ENCODE data around the gene PDE11A.

The PDE11A gene

GRCh38 chr2:177710889-177711288 is 361.7 kb downstream of the PDE11A start:
- TF ChIP-seq CTCF (IDR thresholded peaks at IDR 0.05) (no peak), ZFX (IDR thresholded peaks at IDR 0.05; ENCODE audit: borderline replicate concordance) (no peak)

GRCh38 chr2:177709986-177710401 is 362.6 kb downstream of the PDE11A start:
- no peak overlapping the region for H3K27ac ChIP-seq
- TF ChIP-seq ZFX (IDR thresholded peaks at IDR 0.05; ENCODE audit: borderline replicate concordance) (no peak), CTCF (IDR thresholded peaks at IDR 0.05) (no peak)

More at GRCh38 chr2:177710889-177711288, 361.7 kb downstream of the PDE11A start:
- no peak overlapping the region for H3K27ac ChIP-seq

GRCh38 chr2:177708660-177709444 is 363.7 kb downstream of the PDE11A start:
- no peak overlapping the region for H3K27ac ChIP-seq
- TF ChIP-seq ZFX (IDR thresholded peaks at IDR 0.05; ENCODE audit: borderline replicate concordance) (no peak), CTCF (IDR thresholded peaks at IDR 0.05) (no peak)

- H3K27ac ChIP-seq, result no peak overlapping the region
- TF ChIP-seq CTCF (IDR thresholded peaks at IDR 0.05) (no peak), ZFX (IDR thresholded peaks at IDR 0.05; ENCODE audit: borderline replicate concordance) (no peak)
These were observed 364.5 kb downstream of the PDE11A start for GRCh38 chr2:177708106-177708505.

GRCh38 chr2:177705511-177706173 is 366.9 kb downstream of the PDE11A start:
- TF ChIP-seq ZFX (IDR thresholded peaks at IDR 0.05; ENCODE audit: borderline replicate concordance) (no peak), CTCF (IDR thresholded peaks at IDR 0.05) (no peak)
- no peak overlapping the region for H3K27ac ChIP-seq

GRCh38 chr2:177703159-177703558 is 369.4 kb downstream of the PDE11A start:
- TF ChIP-seq CTCF (IDR thresholded peaks at IDR 0.05), result no peak
- TF ChIP-seq ZFX (IDR thresholded peaks at IDR 0.05; ENCODE audit: borderline replicate concordance), result no peak
- no peak overlapping the region for H3K27ac ChIP-seq

GRCh38 chr2:177698281-177698680 is 374.3 kb downstream of the PDE11A start:
- TF ChIP-seq CTCF (IDR thresholded peaks at IDR 0.05), result no peak
- TF ChIP-seq ZFX (IDR thresholded peaks at IDR 0.05; ENCODE audit: borderline replicate concordance), result no peak
- no peak overlapping the region for H3K27ac ChIP-seq
